T-cell (primary cell): ENCODE measurements around the gene ARHGAP24. TPM values are rescaled to one million over a fixed set of nuclear protein-coding genes. Genes with fewer than 3 reads are reported as not detected.

Experiments used
- ATAC-seq, 4 experiments: fragments of 200-7000 bp in 3 of 4; fragments of 150-1000 bp in 1 of 4; cut with Tn5 transposase; replicated peaks in 1 of 4; 1 replicate in 3 of 4; 2 replicates in 1 of 4; pipeline ENCODE4 v1.10.0; 2021; ENCODE audit warnings: moderate library complexity in 3 of 4, mild to moderate bottlenecking in 2 of 4, moderate number of reproducible peaks in 1 of 4
- CTCF ChIA-PET, 2 donors: fragments of 300-600 bp; sonication (Branson Sonifier 250); formaldehyde crosslinking; loops; one replicate each; lab custom pipeline; 2022; ENCODE audit warnings: antibody characterized with exemption in 2 of 2; lab: Charles Lee
- POLR2A ChIA-PET, 2 donors: fragments of 300-600 bp; sonication (Branson Sonifier 250); formaldehyde crosslinking; loops; one replicate each; lab custom pipeline; 2022; ENCODE audit warnings: antibody characterized with exemption in 2 of 2; lab: Charles Lee
- DNase-seq, 35 experiments: peaks; one replicate each; pipeline versions ENCODE4 v3.0.0 to v3.0.0-alpha.2; 2013 to 2023
- H3K27ac ChIP-seq: one replicate; pipeline ENCODE4 v1.5.1; 2013; ENCODE audit warnings: low read length
- H3K27me3 ChIP-seq, 2 experiments: replicated peaks in 1 of 2; 1 replicate in 1 of 2; 2 replicates in 1 of 2; pipeline versions ENCODE4 v1.6.1 to v1.7.0; 2013; ENCODE audit warnings: low read length in 1 of 2, mixed read lengths in 1 of 2; ENCODE audit not compliant: control insufficient read depth in 2 of 2, insufficient read depth in 2 of 2; ENCODE audit errors: extremely low read depth in 1 of 2
- H3K36me3 ChIP-seq, 2 donors: 1 replicate in 1 of 2; 2 replicates in 1 of 2; pipeline versions ENCODE4 v1.6.1 to v1.7.0; 2013; ENCODE audit warnings: low read length in 1 of 2; ENCODE audit not compliant: control insufficient read depth in 2 of 2, insufficient read depth in 1 of 2; ENCODE audit errors: extremely low read depth in 1 of 2
- H3K4me1 ChIP-seq, 2 experiments: 1 replicate in 1 of 2; 2 replicates in 1 of 2; pipeline versions ENCODE4 v1.6.1 to v1.7.0; 2013; ENCODE audit warnings: low read length in 2 of 2, mixed read lengths in 1 of 2; ENCODE audit not compliant: insufficient read depth in 2 of 2, control insufficient read depth in 1 of 2; ENCODE audit errors: extremely low read depth in 1 of 2
- H3K4me3 ChIP-seq, 2 donors: 1 replicate in 1 of 2; 2 replicates in 1 of 2; pipeline versions ENCODE4 v1.5.1 to v1.7.0; 2013; ENCODE audit warnings: mild to moderate bottlenecking in 2 of 2, low read length in 1 of 2, moderate library complexity in 1 of 2; ENCODE audit not compliant: control insufficient read depth in 1 of 2; ENCODE audit errors: extremely low read depth in 1 of 2
- H3K9me3 ChIP-seq: 2 replicates; pipeline ENCODE4 v1.7.0; 2013
- H3K27ac Mint-ChIP-seq, 2 donors: one replicate each; pipeline ENCODE4 v1.8.0; 2020 to 2021; ENCODE audit warnings: mild to moderate bottlenecking in 2 of 2, mixed read lengths in 2 of 2
- H3K27me3 Mint-ChIP-seq, 2 donors: one replicate each; pipeline ENCODE4 v1.8.0; 2021 to 2022; ENCODE audit warnings: mixed read lengths in 2 of 2
- H3K36me3 Mint-ChIP-seq: one replicate; pipeline ENCODE4 v1.8.0; 2021; ENCODE audit warnings: mixed read lengths
- H3K4me1 Mint-ChIP-seq, 3 donors: one replicate each; pipeline ENCODE4 v1.8.0; 2020 to 2022; ENCODE audit warnings: mixed read lengths in 3 of 3, mild to moderate bottlenecking in 1 of 3
- H3K4me3 Mint-ChIP-seq, 3 donors: one replicate each; pipeline ENCODE4 v1.8.0; 2020 to 2022; ENCODE audit warnings: mild to moderate bottlenecking in 3 of 3, mixed read lengths in 3 of 3, moderate library complexity in 3 of 3
- H3K9me3 Mint-ChIP-seq, 3 donors: one replicate each; pipeline ENCODE4 v1.8.0; 2020 to 2022; ENCODE audit warnings: mixed read lengths in 3 of 3
- WGBS: methylation state at CpG from one replicate; pipeline ENCODE4 v1.1.5; 2013; ENCODE audit warnings: missing lambda C conversion rate; ENCODE audit not compliant: insufficient coverage; 5-methylcytosine and 5-hydroxymethylcytosine counted together
- total RNA-seq, 35 experiments: library from RNA in 6 of 35; stranded (reverse) in 6 of 35; fragments of 120-200 nt in 1 of 35; gene quantifications; one replicate each; pipeline versions ENCODE4 v1.2.1 to v1.2.4 and lab custom pipeline; 2013 to 2026

The ARHGAP24 gene
- total RNA-seq, 5 donors from 2014 or later (not counting 1 experiment from before 2014, with no cell fraction given) = 0.45 to 2.7 (median 1.8) TPM

- no peaks in the 10 kb centered on the region for H3K4me1 ChIP-seq
- Mint-ChIP-seq H3K36me3 (no peaks in the 10 kb centered on the region), H3K27ac (no peak overlapping the region), H3K4me1 (no peaks in the 10 kb centered on the region), H3K27me3 (no peaks in the 10 kb centered on the region), H3K4me3 (no peak overlapping the region), H3K9me3 (peaks cover 0 to 3% (median 0%) of the 10 kb centered on the region in 3 donors)
- no peak overlapping the region for H3K4me3 ChIP-seq
- DNase-seq (no peak), ATAC-seq (no peak)
- no peaks in the 10 kb centered on the region for H3K27me3 ChIP-seq
- no peaks in the 10 kb centered on the region for H3K9me3 ChIP-seq
- ChIA-PET POLR2A (interaction anchor here in 1 of 2 donors (0.9 kb wide), 1 partner anchor 8 kb away, joined by 4 read pairs; no protein-coding TSS in a partner anchor), CTCF (no interaction called here)
- H3K27ac ChIP-seq = no peak overlapping the region
- 94% methylated on average over 2 of the region's 3 CpGs for WGBS
- H3K36me3 ChIP-seq = no peaks in the 10 kb centered on the region
Measured at GRCh38 chr4:85807247-85807950, 332.4 kb downstream of the ARHGAP24 start.

- Histone ChIP-seq H3K27ac (no peak overlapping the region), H3K4me3 (no peak overlapping the region), H3K36me3 (no peaks in the 10 kb centered on the region), H3K27me3 (no peaks in the 10 kb centered on the region), H3K9me3 (no peaks in the 10 kb centered on the region), H3K4me1 (no peaks in the 10 kb centered on the region)
- H3K27me3 Mint-ChIP-seq = no peaks in the 10 kb centered on the region
- no peak for ATAC-seq
- no peaks in the 10 kb centered on the region for H3K4me1 Mint-ChIP-seq
- no peak overlapping the region for H3K27ac Mint-ChIP-seq
- no peak overlapping the region for H3K4me3 Mint-ChIP-seq
- ChIA-PET POLR2A (no interaction called here), CTCF (no interaction called here)
- WGBS = no CpG with 5 or more reads among the region's 2 CpGs
- peaks cover 0 to 6% (median 0%) of the 10 kb centered on the region in 3 donors for H3K9me3 Mint-ChIP-seq
- no peak for DNase-seq
- no peaks in the 10 kb centered on the region for H3K36me3 Mint-ChIP-seq
Measured at GRCh38 chr4:85808104-85808503, 333.2 kb downstream of the ARHGAP24 start.

GRCh38 chr4:85808864-85809263 is 333.9 kb downstream of the ARHGAP24 start:
- Histone ChIP-seq H3K4me1 (no peaks in the 10 kb centered on the region), H3K27me3 (no peaks in the 10 kb centered on the region), H3K4me3 (no peak overlapping the region), H3K36me3 (no peaks in the 10 kb centered on the region), H3K9me3 (no peaks in the 10 kb centered on the region), H3K27ac (no peak overlapping the region)
- Mint-ChIP-seq H3K27me3 (no peaks in the 10 kb centered on the region), H3K36me3 (no peaks in the 10 kb centered on the region), H3K4me3 (no peak overlapping the region), H3K9me3 (peaks cover 0 to 6% (median 0%) of the 10 kb centered on the region in 3 donors), H3K27ac (no peak overlapping the region), H3K4me1 (no peaks in the 10 kb centered on the region)
- no peak for ATAC-seq
- POLR2A ChIA-PET = interaction anchor here in 1 of 2 donors (0.7 kb wide), 1 partner anchor 27 kb away, joined by 5 read pairs; no protein-coding TSS in a partner anchor
- CTCF ChIA-PET = no interaction called here
- DNase-seq = no peak

- ChIA-PET CTCF (no interaction called here), POLR2A (no interaction called here)
- H3K9me3 Mint-ChIP-seq = peaks cover 0 to 18% (median 2%) of the 10 kb centered on the region in 3 donors
- H3K4me1 Mint-ChIP-seq = no peaks in the 10 kb centered on the region
- H3K9me3 ChIP-seq = no peaks in the 10 kb centered on the region
- no peaks in the 10 kb centered on the region for H3K4me1 ChIP-seq
- no peaks in the 10 kb centered on the region for H3K27me3 Mint-ChIP-seq
- no peaks in the 10 kb centered on the region for H3K27me3 ChIP-seq
- no peak for DNase-seq
- WGBS = 56% methylated on average over 3 of the region's 4 CpGs
- H3K36me3 Mint-ChIP-seq = no peaks in the 10 kb centered on the region
- no peak overlapping the region for H3K27ac ChIP-seq
- H3K36me3 ChIP-seq = no peaks in the 10 kb centered on the region
- no peak for ATAC-seq
- no peak overlapping the region for H3K27ac Mint-ChIP-seq
- no peak overlapping the region for H3K4me3 Mint-ChIP-seq
- H3K4me3 ChIP-seq = no peak overlapping the region
Measured at GRCh38 chr4:85812776-85813175, 337.8 kb downstream of the ARHGAP24 start.

GRCh38 chr4:85815796-85816459 is 341.0 kb downstream of the ARHGAP24 start:
- CTCF ChIA-PET = no interaction called here
- WGBS = 100% methylated on average over 1 of the region's 7 CpGs

GRCh38 chr4:85818700-85819099 is 343.8 kb downstream of the ARHGAP24 start:
- H3K4me3 Mint-ChIP-seq = no peak overlapping the region
- H3K27me3 ChIP-seq = no peaks in the 10 kb centered on the region
- H3K4me1 Mint-ChIP-seq = no peaks in the 10 kb centered on the region
- no peaks in the 10 kb centered on the region for H3K27me3 Mint-ChIP-seq
- H3K4me3 ChIP-seq = no peak overlapping the region
- H3K27ac Mint-ChIP-seq = no peak overlapping the region
- H3K36me3 Mint-ChIP-seq = no peaks in the 10 kb centered on the region
- no peak overlapping the region for H3K27ac ChIP-seq
- no peaks in the 10 kb centered on the region for H3K9me3 ChIP-seq
- ChIA-PET POLR2A (no interaction called here), CTCF (no interaction called here)
- ATAC-seq = no peak
- H3K4me1 ChIP-seq = no peaks in the 10 kb centered on the region
- H3K36me3 ChIP-seq = no peaks in the 10 kb centered on the region
- peaks cover 5 to 19% (median 6%) of the 10 kb centered on the region in 3 donors for H3K9me3 Mint-ChIP-seq
- no CpG with 5 or more reads among the region's 3 CpGs for WGBS
- DNase-seq = no peak

More at GRCh38 chr4:85815796-85816459, 341.0 kb downstream of the ARHGAP24 start:
- Histone ChIP-seq H3K9me3 (no peaks in the 10 kb centered on the region), H3K36me3 (no peaks in the 10 kb centered on the region), H3K4me3 (no peak overlapping the region), H3K4me1 (no peaks in the 10 kb centered on the region), H3K27me3 (no peaks in the 10 kb centered on the region), H3K27ac (no peak overlapping the region)
- no peak overlapping the region for H3K27ac Mint-ChIP-seq
- no peak for DNase-seq
- no peaks in the 10 kb centered on the region for H3K36me3 Mint-ChIP-seq
- H3K27me3 Mint-ChIP-seq = no peaks in the 10 kb centered on the region
- H3K4me1 Mint-ChIP-seq = no peaks in the 10 kb centered on the region
- ATAC-seq = no peak
- peaks cover 5 to 23% (median 6%) of the 10 kb centered on the region in 3 donors for H3K9me3 Mint-ChIP-seq
- POLR2A ChIA-PET = no interaction called here
- no peak overlapping the region for H3K4me3 Mint-ChIP-seq
